Right lobe of liver (tissue), 4 donors: ENCODE measurements around the gene GSKIP.

Experiments
- CTCF ChIP-seq, 4 donors: fragments of 200-600 bp in 3 of 4; fragments of 450-650 bp in 1 of 4; IDR thresholded peaks; one replicate each; pipeline versions ENCODE4 v1.5.1 to v1.8.0; 2016 to 2022; ENCODE audit warnings: antibody characterized with exemption in 4 of 4, mild to moderate bottlenecking in 2 of 4
- POLR2A ChIP-seq: fragments of 450-650 bp; IDR thresholded peaks from one replicate; pipeline ENCODE4 v1.6.1; 2017; ENCODE audit warnings: antibody characterized with exemption, mild to moderate bottlenecking
- donor health status: DM: no; HTN: no; CAD: no.
- donor health status: DM: no; HTN: no; CAD: no.
- donor health status: DM: no; HTN: yes; CAD: no.

- TF ChIP-seq CTCF (IDR thresholded peaks at IDR 0.05) (no peak), POLR2A (no peak)
Observed at GRCh38 chr14:96398921-96399320, 35.6 kb downstream of the GSKIP start.
